Mononuclear cell (primary cell): Measurements from ENCODE around the gene SLC28A2. TPM values are rescaled to one million over a fixed set of nuclear protein-coding genes. Genes with fewer than 3 reads are reported as not detected.
"Not testable (repeated sequence)": the region's sequence is repeated elsewhere in the genome, so short reads cannot be mapped to it uniquely, and the experiment has no call there.

Experiments used
- H3K27me3 ChIP-seq: 2 replicates; pipeline ENCODE4 v1.6.0; 2011; ENCODE audit warnings: low read length, control low read depth; ENCODE audit not compliant: insufficient read depth
- H3K4me1 ChIP-seq: 2 replicates; pipeline ENCODE4 v1.5.1; 2011; ENCODE audit warnings: mild to moderate bottlenecking, low read length, control low read depth; ENCODE audit not compliant: insufficient read depth
- H3K4me3 ChIP-seq: 2 replicates; pipeline ENCODE4 v1.5.1; 2011; ENCODE audit warnings: mild to moderate bottlenecking, low read length, moderate library complexity
- H3K9me3 ChIP-seq: 2 replicates; pipeline ENCODE4 v1.5.1; 2011; ENCODE audit warnings: low read depth, mild to moderate bottlenecking, control low read depth, low read length
- total RNA-seq: library from RNA; depleted of rRNA; stranded (reverse); fragments of >200 nt; gene quantifications from one replicate; pipeline ENCODE4 v1.2.3, GENCODE V29; 2012

The SLC28A2 gene
- total RNA-seq, 1 donor: not detected

DNA sequence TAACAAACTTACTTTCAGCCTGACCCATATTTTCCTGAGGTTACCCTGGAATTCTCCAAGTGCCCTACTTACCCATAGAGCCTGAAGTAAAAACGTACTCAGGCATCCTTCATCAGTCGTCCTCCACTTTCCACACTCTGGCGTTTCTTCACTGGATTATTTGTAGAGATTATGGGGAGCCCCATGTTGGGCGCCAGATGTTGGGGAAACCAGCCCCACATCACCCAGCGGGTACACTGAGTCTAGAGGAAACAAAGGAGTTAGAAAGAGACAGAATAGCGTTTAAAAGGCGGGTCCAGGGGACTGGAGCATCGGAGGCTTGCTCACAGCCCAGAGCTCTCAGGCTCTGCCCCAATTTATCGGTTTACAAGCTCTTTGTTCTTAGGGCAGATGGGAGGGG, 9.7 kb upstream of the SLC28A2 start:
- Histone ChIP-seq H3K4me3 (no peak overlapping the region), H3K9me3 (peaks cover 38% of the 10 kb centered on the region), H3K4me1 (no peaks in the 10 kb centered on the region), H3K27me3 (no peaks in the 10 kb centered on the region)

DNA sequence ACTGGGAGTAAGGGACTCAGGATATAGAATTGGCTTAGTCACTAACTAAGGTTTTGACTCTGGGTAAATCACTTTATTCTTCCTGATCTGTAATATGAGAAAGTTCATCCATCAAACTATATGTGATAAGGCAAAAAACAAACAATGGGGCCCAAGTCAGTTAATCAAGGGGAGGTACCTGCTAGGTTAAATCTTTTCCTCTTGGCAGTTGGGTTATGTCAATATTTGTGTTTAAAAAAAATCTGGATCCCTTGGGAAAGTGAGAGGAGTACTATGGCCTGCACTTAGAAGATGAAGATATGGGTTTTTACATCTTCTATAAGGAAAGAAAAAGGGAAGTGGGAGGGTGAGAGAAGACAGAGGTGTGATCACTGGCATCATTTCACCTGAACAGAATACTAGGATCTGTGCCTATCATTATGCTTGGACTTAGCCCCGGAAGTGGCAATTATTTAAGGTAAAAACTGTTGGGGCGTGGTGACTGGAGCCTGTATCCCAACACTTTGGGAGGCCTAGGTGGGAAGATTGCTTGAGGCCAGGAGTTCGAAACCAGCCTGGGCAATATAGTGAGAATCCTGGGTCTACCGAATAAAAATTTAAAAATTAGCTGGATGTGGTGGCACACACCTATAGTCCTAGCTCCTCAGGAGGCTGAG, 2.8 kb upstream of the SLC28A2 start:
- Histone ChIP-seq H3K4me3 (no peak overlapping the region), H3K4me1 (no peaks in the 10 kb centered on the region), H3K9me3 (no peaks in the 10 kb centered on the region), H3K27me3 (no peaks in the 10 kb centered on the region)

DNA sequence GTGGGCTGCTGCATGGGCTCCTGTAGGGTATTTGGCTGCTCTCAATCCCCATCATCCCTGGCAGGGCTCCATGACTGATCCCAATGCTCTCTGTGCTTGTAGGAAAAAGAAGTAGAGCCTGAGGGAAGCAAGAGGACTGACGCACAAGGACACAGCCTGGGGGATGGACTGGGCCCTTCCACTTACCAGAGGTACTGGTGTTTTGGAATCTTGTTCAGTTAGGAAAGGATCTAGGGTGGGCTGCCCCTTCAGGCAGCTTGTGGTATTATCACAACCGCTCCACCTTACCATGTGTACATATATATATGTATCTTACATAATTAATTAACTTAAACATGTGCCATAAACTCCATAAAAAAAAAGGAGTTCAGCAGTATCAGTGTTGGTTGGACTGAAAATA, 1.3 kb downstream of the SLC28A2 start:
- Histone ChIP-seq H3K9me3 (no peaks in the 10 kb centered on the region), H3K4me1 (no peaks in the 10 kb centered on the region), H3K4me3 (no peak overlapping the region), H3K27me3 (no peaks in the 10 kb centered on the region)

DNA sequence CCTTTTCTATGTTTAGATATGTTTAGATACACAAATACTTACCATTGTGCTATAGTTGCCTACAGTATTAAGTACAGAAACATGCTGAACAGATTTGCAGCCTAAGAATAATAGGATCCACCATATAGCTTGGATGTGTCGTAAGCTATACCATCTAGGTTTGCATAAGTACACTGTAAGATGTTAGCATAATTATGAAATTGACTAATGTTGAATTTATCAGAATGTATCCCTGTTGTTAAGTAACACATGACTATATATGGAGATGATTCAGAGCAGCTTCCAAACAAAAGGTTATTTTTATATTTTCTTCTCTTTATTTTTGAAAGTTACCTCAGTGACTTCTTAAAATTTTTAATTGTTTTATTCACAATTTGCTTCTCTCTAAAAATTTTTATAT, 2.4 kb downstream of the SLC28A2 start:
- Histone ChIP-seq H3K4me1 (no peaks in the 10 kb centered on the region), H3K27me3 (no peaks in the 10 kb centered on the region), H3K4me3 (no peak overlapping the region), H3K9me3 (no peaks in the 10 kb centered on the region)

DNA sequence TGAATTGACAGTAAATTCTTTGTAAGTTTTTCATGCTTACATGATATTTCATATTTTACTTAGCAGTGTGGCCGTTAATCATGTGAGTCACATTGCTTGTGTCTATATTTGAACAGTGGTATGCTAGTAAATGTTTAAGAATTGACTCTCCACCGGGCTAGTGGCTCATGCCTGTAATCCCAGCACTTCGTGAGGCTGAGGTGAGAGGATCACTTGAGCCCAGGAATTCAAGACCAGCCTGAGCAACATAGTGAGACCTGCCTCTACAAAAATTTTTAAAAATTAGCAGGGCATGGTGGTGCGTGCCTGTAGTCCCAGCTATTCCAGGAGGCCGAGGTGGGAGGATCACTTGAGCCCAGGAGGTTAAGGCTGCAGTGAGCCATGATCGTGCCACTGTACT, 2.8 kb downstream of the SLC28A2 start:
- H3K9me3 ChIP-seq, H3K27me3 ChIP-seq, H3K4me1 ChIP-seq, H3K4me3 ChIP-seq: not testable (repeated sequence)

DNA sequence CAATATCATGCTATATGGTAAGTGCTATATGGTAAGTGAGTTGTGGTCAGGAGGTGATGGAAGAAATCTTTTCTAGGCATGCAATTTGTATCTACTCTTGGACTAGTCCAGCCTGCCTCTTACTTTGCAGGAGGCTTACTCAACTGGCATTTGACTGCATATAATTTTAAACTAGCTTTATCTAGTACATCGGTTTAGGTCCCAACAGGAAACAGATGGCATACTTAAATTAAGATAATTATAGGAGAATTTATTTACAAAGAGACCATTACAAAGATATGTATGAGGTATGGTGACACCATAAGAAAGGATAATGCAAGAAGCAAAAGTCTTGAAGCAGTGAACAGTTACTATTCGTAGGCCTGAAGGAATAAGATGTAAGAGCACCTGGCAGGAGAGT, 7.8 kb downstream of the SLC28A2 start:
- no peaks in the 10 kb centered on the region for H3K27me3 ChIP-seq
- H3K4me3 ChIP-seq: no peak overlapping the region
- H3K4me1 ChIP-seq: no peaks in the 10 kb centered on the region
- no peaks in the 10 kb centered on the region for H3K9me3 ChIP-seq

DNA sequence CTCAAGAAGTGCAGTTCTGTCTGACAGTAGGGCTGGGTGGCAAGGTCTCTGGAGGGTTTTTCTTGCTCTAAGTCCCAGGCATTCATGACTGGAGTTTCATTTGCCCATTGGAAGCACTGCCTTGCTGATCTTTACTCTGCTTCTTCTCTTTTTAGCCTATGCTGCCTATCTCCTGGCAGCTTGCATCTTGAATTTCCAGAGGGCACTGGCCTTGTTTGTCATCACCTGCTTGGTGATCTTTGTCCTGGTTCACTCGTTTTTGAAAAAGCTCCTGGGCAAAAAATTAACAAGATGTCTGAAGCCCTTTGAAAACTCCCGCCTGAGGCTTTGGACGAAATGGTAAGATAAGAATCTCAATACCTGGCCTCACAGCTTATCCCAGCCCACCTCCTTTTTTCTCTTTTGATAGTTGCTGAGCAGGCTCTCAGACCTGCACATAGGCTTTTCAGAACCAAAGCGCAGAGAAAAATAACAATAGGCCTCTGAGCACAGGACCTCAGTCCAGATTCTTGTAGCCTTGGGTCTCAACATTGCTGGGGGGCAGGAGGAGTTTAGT, 10.9 kb downstream of the SLC28A2 start:
- Histone ChIP-seq H3K4me3 (no peak overlapping the region), H3K9me3 (no peaks in the 10 kb centered on the region), H3K4me1 (no peaks in the 10 kb centered on the region), H3K27me3 (no peaks in the 10 kb centered on the region)

DNA sequence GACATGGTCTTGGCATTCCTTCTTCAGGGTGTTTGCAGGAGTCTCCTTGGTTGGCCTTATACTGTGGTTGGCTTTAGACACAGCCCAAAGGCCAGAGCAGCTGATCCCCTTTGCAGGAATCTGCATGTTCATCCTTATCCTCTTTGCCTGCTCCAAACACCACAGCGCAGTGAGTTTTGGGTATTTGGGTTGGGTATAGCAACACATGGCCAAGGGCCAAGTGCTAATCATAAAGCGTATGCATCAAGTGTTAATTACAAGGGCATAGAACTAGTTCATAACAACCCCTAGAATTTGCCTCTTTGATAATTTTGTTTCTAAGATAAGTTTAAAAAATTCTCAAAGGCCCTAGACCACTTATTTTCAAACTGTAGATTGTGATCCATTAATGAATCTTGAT, 11.8 kb downstream of the SLC28A2 start:
- no peaks in the 10 kb centered on the region for H3K27me3 ChIP-seq
- no peaks in the 10 kb centered on the region for H3K9me3 ChIP-seq
- H3K4me1 ChIP-seq: no peaks in the 10 kb centered on the region
- no peak overlapping the region for H3K4me3 ChIP-seq

DNA sequence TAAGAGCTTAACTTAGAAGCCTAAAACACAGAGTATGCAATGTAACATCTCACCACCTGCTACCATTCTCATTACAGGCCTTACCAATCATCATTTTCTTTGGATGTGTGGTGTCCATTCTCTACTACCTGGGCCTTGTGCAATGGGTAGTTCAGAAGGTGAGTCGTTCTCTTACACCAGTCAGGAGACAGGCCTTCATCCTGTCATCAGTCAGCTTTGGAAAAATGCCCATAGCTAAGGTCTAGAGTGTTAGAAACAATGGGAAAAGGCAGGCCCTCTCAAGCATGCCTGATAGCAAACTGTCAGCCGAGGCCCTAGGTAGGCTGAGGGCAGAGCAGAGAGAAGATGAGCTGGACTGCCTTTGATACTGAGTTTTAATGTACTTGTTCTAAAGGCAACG, 13.5 kb downstream of the SLC28A2 start:
- H3K9me3 ChIP-seq: no peaks in the 10 kb centered on the region
- H3K4me3 ChIP-seq: no peak overlapping the region
- H3K27me3 ChIP-seq: no peaks in the 10 kb centered on the region
- H3K4me1 ChIP-seq: no peaks in the 10 kb centered on the region

DNA sequence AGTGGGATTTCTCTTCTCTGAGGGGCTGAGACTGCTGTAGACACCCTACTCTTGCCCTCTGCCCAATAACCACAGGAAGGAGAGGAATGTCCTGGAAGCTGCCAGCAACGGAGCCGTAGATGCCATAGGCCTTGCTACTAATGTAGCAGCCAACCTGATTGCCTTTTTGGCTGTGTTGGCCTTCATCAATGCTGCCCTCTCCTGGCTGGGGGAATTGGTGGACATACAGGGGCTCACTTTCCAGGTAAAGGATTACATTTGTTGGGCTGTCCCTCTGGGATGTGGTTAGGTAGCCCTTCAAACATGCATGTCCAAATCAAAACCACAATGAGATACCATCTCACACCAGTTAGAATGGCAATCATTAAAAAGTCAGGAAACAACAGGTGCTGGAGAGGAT, 16.1 kb downstream of the SLC28A2 start:
- no peaks in the 10 kb centered on the region for H3K4me1 ChIP-seq
- no peaks in the 10 kb centered on the region for H3K9me3 ChIP-seq
- H3K27me3 ChIP-seq: no peaks in the 10 kb centered on the region
- H3K4me3 ChIP-seq: no peak overlapping the region

DNA sequence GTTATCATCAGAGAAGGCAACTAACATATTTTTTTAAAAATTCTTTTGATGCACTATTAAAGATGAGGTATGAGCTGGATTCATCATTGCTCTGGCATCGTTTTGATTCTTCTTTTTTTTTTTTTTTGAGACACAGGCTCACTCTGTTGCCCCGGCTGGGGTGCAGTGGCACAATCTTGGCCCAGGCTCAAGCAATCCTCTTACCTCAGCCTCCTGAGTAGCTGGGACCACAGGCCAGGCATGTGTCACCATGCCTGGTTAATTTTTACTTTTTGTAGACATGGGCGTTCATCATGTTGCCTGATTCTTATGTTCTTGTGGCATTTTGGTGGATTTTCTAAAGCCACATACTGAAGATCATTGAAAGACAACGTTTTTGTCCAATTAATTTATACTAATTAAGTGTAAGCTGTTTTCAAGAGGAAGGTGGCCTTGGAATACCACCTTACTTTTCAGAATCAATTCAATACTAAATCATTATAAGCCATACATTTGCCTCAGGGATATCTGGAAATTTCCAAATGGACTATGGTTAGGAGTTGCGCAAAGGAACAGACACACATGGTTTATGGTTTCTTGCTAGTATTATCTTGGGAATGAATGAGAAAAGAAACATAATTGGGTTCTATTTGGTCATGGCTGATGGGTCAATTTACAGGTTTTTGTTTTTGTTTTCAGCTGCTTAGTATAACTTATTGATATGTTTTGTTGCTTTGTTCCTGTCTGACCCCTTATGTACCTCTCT, 22.8 kb downstream of the SLC28A2 start:
- H3K4me3 ChIP-seq: no peak overlapping the region
- no peaks in the 10 kb centered on the region for H3K9me3 ChIP-seq
- peaks cover 13% of the 10 kb centered on the region for H3K4me1 ChIP-seq
- H3K27me3 ChIP-seq: no peaks in the 10 kb centered on the region

DNA sequence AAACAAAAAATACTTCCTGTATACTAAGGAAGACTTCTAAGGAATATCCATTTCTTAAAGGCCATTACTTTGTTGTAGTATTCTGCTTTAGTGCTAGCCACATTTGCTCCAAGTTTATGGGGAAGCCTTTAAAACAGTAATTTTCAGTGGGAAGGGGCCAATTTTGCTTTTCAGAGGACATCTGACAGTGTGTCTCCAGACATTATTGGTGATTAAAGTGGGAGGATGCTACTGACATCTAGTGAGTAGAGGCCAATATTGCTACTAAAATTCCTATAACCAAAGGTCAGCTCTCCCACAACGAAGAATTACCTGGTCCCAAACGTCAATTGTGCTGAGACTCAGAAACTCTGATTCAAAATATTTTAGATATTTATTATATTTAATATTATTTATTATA, 24.8 kb downstream of the SLC28A2 start:
- no peaks in the 10 kb centered on the region for H3K27me3 ChIP-seq
- no peaks in the 10 kb centered on the region for H3K9me3 ChIP-seq
- peaks cover 14% of the 10 kb centered on the region for H3K4me1 ChIP-seq
- H3K4me3 ChIP-seq: no peak overlapping the region

DNA sequence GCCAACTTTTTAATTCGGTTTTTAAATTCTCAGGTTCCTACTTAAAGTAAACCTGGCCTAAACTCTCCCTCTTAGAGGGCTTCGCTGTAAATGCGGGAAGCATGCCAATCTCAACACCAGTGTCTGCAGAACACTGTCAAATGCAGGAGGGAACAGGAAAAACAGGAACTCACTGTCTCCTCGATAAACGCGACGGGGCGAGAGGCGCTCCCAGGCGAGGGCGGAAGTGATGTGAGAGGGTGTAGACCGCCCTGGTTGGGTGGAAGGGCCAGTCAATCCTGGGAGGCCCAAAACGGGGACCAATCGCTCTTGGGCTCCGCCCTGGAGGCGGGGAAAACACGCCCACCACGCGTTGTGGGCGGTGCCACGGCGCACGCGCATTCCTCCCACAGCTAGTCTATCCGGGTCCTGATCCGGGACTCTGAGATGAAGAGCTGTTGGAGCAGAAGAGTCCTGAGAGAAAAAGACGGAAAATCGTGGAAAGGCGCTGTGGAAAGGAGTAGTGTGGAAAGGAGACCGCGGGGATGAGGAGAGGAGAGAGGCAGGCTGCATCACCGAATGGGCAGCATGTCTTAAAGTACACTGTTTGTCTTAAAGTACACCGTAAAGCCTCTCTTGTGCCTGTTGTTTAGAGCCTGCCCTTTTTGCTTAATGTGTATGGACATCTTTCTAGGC, 27.1 kb downstream of the SLC28A2 start:
- Histone ChIP-seq H3K27me3 (no peaks in the 10 kb centered on the region), H3K4me3 (peak overlapping the region; percentile 39), H3K4me1 (peaks cover 14% of the 10 kb centered on the region), H3K9me3 (no peaks in the 10 kb centered on the region)

DNA sequence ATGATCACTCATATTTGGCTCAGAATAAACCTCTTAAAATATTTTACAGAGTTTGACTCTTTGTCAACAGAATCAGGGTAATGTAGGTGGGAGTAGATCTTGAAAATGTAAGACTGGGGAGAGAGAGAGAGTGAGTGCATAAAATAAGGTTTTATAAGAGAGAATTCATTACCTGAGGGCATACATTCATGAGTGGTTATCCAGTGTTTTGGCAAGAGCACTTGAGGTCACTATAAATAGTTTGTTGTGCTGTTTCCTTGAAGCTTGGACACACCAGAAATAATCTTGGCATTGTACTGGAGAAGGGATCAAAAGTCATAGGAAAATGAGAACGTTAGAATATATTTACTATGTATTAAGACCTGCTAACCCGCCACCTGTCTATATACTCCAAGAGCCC, 33.4 kb downstream of the SLC28A2 start:
- Histone ChIP-seq H3K27me3 (peaks cover 4% of the 10 kb centered on the region), H3K9me3 (no peaks in the 10 kb centered on the region), H3K4me3 (no peak overlapping the region), H3K4me1 (no peaks in the 10 kb centered on the region)

DNA sequence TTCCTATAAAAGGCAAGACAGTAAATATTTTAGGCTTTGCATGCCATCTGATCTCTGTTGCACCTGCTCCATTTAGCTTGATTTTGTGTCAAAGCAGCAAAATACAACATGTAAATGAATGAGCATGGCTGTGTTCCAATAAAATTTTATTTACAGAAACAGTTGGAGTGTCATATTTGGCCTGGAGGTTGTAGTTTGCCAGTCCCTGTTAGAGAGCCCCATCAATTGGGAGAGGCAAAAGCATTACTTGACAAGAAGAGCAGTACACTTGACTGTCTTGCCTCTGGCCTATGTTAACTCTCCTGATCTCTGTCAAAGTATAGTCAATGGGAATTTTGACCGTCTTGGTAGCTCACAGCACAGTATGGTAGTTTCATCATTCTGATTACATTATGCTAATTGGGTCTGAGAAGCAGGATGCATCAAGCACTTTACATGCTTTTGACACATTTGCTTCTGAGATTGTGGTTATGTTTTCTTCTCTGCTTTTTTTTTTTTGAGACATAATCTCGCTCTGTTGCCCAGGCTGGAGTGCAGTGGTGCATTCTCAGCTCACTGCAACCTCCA, 35.4 kb downstream of the SLC28A2 start:
- Histone ChIP-seq H3K4me1 (no peaks in the 10 kb centered on the region), H3K4me3 (no peak overlapping the region), H3K9me3 (no peaks in the 10 kb centered on the region), H3K27me3 (peaks cover 4% of the 10 kb centered on the region)
